H9 (cell line): ENCODE measurements around the gene SLC22A3. TPM values are rescaled to one million over a fixed set of nuclear protein-coding genes. Genes with fewer than 3 reads are reported as not detected.

Experiments
- DNase-seq: peaks from one replicate; pipeline ENCODE4 v3.0.0-alpha.2; 2017
- H2AFZ ChIP-seq: one replicate; pipeline ENCODE4 v1.6.1; 2013; ENCODE audit warnings: mild to moderate bottlenecking, low read length, control low read depth, moderate library complexity
- H2AK5ac ChIP-seq: 2 replicates; pipeline ENCODE4 v1.6.1; 2013; ENCODE audit warnings: low read length, control low read depth, mixed read lengths; ENCODE audit not compliant: insufficient read length
- H2BK120ac ChIP-seq: one replicate; pipeline ENCODE4 v1.6.1; 2013; ENCODE audit warnings: low read depth, mild to moderate bottlenecking, low read length, control low read depth, inconsistent platforms; ENCODE audit not compliant: poor library complexity, severe bottlenecking
- H2BK12ac ChIP-seq: 2 replicates; pipeline ENCODE4 v1.6.1; 2013; ENCODE audit warnings: low read length, control low read depth, mixed read lengths, low read depth; ENCODE audit not compliant: insufficient read length
- H2BK15ac ChIP-seq: 2 replicates; pipeline ENCODE4 v1.6.1; 2013; ENCODE audit warnings: low read depth, low read length, control low read depth
- H2BK20ac ChIP-seq: one replicate; pipeline ENCODE4 v1.6.1; 2013; ENCODE audit warnings: low read depth, mild to moderate bottlenecking, low read length, control low read depth, inconsistent platforms; ENCODE audit not compliant: poor library complexity, severe bottlenecking
- H2BK5ac ChIP-seq: 2 replicates; pipeline ENCODE4 v1.6.1; 2013; ENCODE audit warnings: low read length, control low read depth, mixed read lengths; ENCODE audit not compliant: insufficient read length
- H3K14ac ChIP-seq: 2 replicates; pipeline ENCODE4 v1.6.1; 2013; ENCODE audit warnings: low read length, control low read depth; ENCODE audit not compliant: insufficient read depth
- H3K18ac ChIP-seq: 2 replicates; pipeline ENCODE4 v1.6.1; 2013; ENCODE audit warnings: low read depth, mild to moderate bottlenecking, mixed read lengths, low read length, control low read depth; ENCODE audit not compliant: insufficient read length
- H3K23ac ChIP-seq: 2 replicates; pipeline ENCODE4 v1.6.1; 2013; ENCODE audit warnings: low read length, control low read depth, mixed read lengths, low read depth; ENCODE audit not compliant: insufficient read length
- H3K23me2 ChIP-seq: 2 replicates; pipeline ENCODE4 v1.6.1; 2013; ENCODE audit warnings: low read depth, mild to moderate bottlenecking, mixed read lengths, low read length, control low read depth; ENCODE audit not compliant: insufficient read length, poor library complexity, severe bottlenecking
- H3K27ac ChIP-seq: 2 replicates; pipeline ENCODE4 v1.5.1; 2013; ENCODE audit warnings: low read length, control low read depth, mixed read lengths, low read depth; ENCODE audit not compliant: insufficient read length
- H3K27me3 ChIP-seq: 2 replicates; pipeline ENCODE4 v1.6.1; 2013; ENCODE audit warnings: low read length, control low read depth, inconsistent platforms; ENCODE audit not compliant: insufficient read depth
- H3K4ac ChIP-seq: 2 replicates; pipeline ENCODE4 v1.6.1; 2013; ENCODE audit warnings: low read depth, mild to moderate bottlenecking, control low read depth, inconsistent platforms, low read length, moderate library complexity
- H3K4me1 ChIP-seq: 2 replicates; pipeline ENCODE4 v1.6.1; 2013; ENCODE audit warnings: low read length, control low read depth, inconsistent platforms; ENCODE audit not compliant: insufficient read depth
- H3K4me2 ChIP-seq: 2 replicates; pipeline ENCODE4 v1.6.1; 2013; ENCODE audit warnings: low read length, control low read depth, mixed read lengths; ENCODE audit not compliant: insufficient read length, insufficient read depth
- H3K56ac ChIP-seq: 2 replicates; pipeline ENCODE4 v1.6.1; 2013; ENCODE audit warnings: low read depth, mild to moderate bottlenecking, mixed read lengths, low read length, control low read depth; ENCODE audit not compliant: insufficient read length
- H3K79me1 ChIP-seq: 2 replicates; pipeline ENCODE4 v1.6.1; 2013; ENCODE audit warnings: low read depth, mild to moderate bottlenecking, moderate library complexity, low read length, control low read depth, inconsistent platforms; ENCODE audit not compliant: insufficient read depth, poor library complexity, severe bottlenecking
- H3K79me2 ChIP-seq: 2 replicates; pipeline ENCODE4 v1.6.1; 2013; ENCODE audit warnings: low read length, control low read depth, inconsistent platforms; ENCODE audit not compliant: insufficient read depth
- H3K9ac ChIP-seq: 2 replicates; pipeline ENCODE4 v1.6.1; 2013; ENCODE audit warnings: low read length, control low read depth, mixed read lengths; ENCODE audit not compliant: insufficient read length; ENCODE audit errors: extremely low read depth
- H3K9me3 ChIP-seq: one replicate; pipeline ENCODE4 v1.6.1; 2013; ENCODE audit warnings: low read depth, low read length, inconsistent platforms; ENCODE audit not compliant: control insufficient read depth
- H3T11ph ChIP-seq: one replicate; pipeline ENCODE4 v1.6.1; 2013; ENCODE audit warnings: mild to moderate bottlenecking, low read length, control low read depth, inconsistent platforms
- H4K20me1 ChIP-seq: one replicate; pipeline ENCODE4 v1.6.1; 2013; ENCODE audit not compliant: control insufficient read depth, insufficient read length, insufficient read depth
- H4K5ac ChIP-seq: 2 replicates; pipeline ENCODE4 v1.6.1; 2013; ENCODE audit warnings: low read depth, mild to moderate bottlenecking, mixed read lengths, low read length, control low read depth; ENCODE audit not compliant: insufficient read length
- H4K8ac ChIP-seq: replicated peaks from 2 replicates; pipeline ENCODE4 v1.6.1; 2013; ENCODE audit warnings: low read length, control low read depth, mixed read lengths, low read depth; ENCODE audit not compliant: insufficient read length
- H4K91ac ChIP-seq: 2 replicates; pipeline ENCODE4 v1.6.1; 2013; ENCODE audit warnings: low read depth, mild to moderate bottlenecking, moderate library complexity, mixed read lengths, low read length, control low read depth; ENCODE audit not compliant: insufficient read length
- H3K27ac Mint-ChIP-seq, 3 experiments: 2 replicates in 2 of 3; 3 replicates in 1 of 3; pipeline ENCODE4 v1.8.0; 2020 to 2021; ENCODE audit warnings: mixed read lengths in 3 of 3, mild to moderate bottlenecking in 1 of 3, moderate library complexity in 1 of 3
- H3K27me3 Mint-ChIP-seq: 2 replicates; pipeline ENCODE4 v1.8.0; 2021; ENCODE audit warnings: low read depth, mild to moderate bottlenecking, moderate library complexity, mixed read lengths
- H3K36me3 Mint-ChIP-seq, 3 experiments: 2 replicates in 2 of 3; 3 replicates in 1 of 3; pipeline ENCODE4 v1.8.0; 2020 to 2021; ENCODE audit warnings: low read depth in 3 of 3, mixed read lengths in 3 of 3; ENCODE audit not compliant: insufficient read depth in 1 of 3
- H3K4me1 Mint-ChIP-seq, 2 experiments: 2 replicates each; pipeline ENCODE4 v1.8.0; 2020; ENCODE audit warnings: mixed read lengths in 2 of 2
- H3K4me3 Mint-ChIP-seq, 2 experiments: 2 replicates in 1 of 2; 3 replicates in 1 of 2; pipeline ENCODE4 v1.8.0; 2020 to 2021; ENCODE audit warnings: mild to moderate bottlenecking in 2 of 2, mixed read lengths in 2 of 2, moderate library complexity in 1 of 2
- H3K9me3 Mint-ChIP-seq, 2 experiments: 2 replicates in 1 of 2; 3 replicates in 1 of 2; pipeline ENCODE4 v1.8.0; 2020; ENCODE audit warnings: mild to moderate bottlenecking in 2 of 2, mixed read lengths in 2 of 2, moderate library complexity in 1 of 2
- CTCF ChIP-seq: fragments of 200-600 bp; sonication (generic); conservative IDR thresholded peaks from 3 replicates; pipeline ENCODE4 v1.8.0; 2021; ENCODE audit warnings: antibody characterized with exemption, mild to moderate bottlenecking
- WGBS: extraction: QIAGEN DNeasy Blood & Tissue Kit; methylation state at CpG from one replicate; pipeline ENCODE4 v1.1.7; 2013; ENCODE audit warnings: missing lambda C conversion rate, low lambda C conversion rate, mixed read lengths; ENCODE audit not compliant: insufficient read length; ENCODE audit errors: extremely low coverage; 5-methylcytosine and 5-hydroxymethylcytosine counted together
- total RNA-seq: library from RNA; stranded (reverse); gene quantifications from 2 replicates; pipeline ENCODE4 v1.2.1, GENCODE V29; 2021

SLC22A3 gene
- total RNA-seq, 1 experiment from 2014 or later = 2.7 TPM

GRCh38 chr6:160375561-160375949, 27.4 kb downstream of the SLC22A3 start:
- Mint-ChIP-seq H3K4me3 (no peak overlapping the region), H3K27me3 (peaks cover 1% of the 10 kb centered on the region), H3K36me3 (peaks cover 0 to 6% (median 3%) of the 10 kb centered on the region in 3 experiments; a peak in 5 of 7 replicates), H3K4me1 (peaks cover 0 to 4% of the 10 kb centered on the region in 2 experiments; a peak in 2 of 4 replicates), H3K9me3 (peaks cover 9 to 13% of the 10 kb centered on the region in 2 experiments; a peak in 4 of 5 replicates), H3K27ac (no peak overlapping the region)
- no peak overlapping the region for H3K9ac ChIP-seq
- H3K79me2 ChIP-seq = no peaks in the 10 kb centered on the region
- no peak overlapping the region for H3K18ac ChIP-seq
- no peak overlapping the region for H3K56ac ChIP-seq
- no peak overlapping the region for H3K23ac ChIP-seq
- no peak overlapping the region for H4K91ac ChIP-seq
- H3T11ph ChIP-seq = no peak overlapping the region
- no peaks in the 10 kb centered on the region for H4K20me1 ChIP-seq
- no peak overlapping the region for H3K4ac ChIP-seq
- H2AFZ ChIP-seq = no peak overlapping the region
- no peaks in the 10 kb centered on the region for H3K4me1 ChIP-seq
- no peak for DNase-seq
- H2BK20ac ChIP-seq = no peak overlapping the region
- no peak overlapping the region for H2BK15ac ChIP-seq
- H2BK12ac ChIP-seq = no peak overlapping the region
- no peak overlapping the region for H3K14ac ChIP-seq
- no peak overlapping the region for H2BK5ac ChIP-seq
- H3K79me1 ChIP-seq = no peaks in the 10 kb centered on the region
- H4K8ac ChIP-seq = no peak overlapping the region
- no peak overlapping the region for H2BK120ac ChIP-seq
- no peak for TF ChIP-seq CTCF
- H3K23me2 ChIP-seq = no peaks in the 10 kb centered on the region
- H4K5ac ChIP-seq = no peak overlapping the region
- H3K27me3 ChIP-seq = no peaks in the 10 kb centered on the region; the same call in 1 of the 2 replicates
- no CpG with 5 or more reads among the region's 2 CpGs for WGBS
- H2AK5ac ChIP-seq = no peak overlapping the region
- no peaks in the 10 kb centered on the region for H3K9me3 ChIP-seq
- H3K4me2 ChIP-seq = no peak overlapping the region
- H3K27ac ChIP-seq = no peak overlapping the region
